ENCODE measurements around the gene ABHD4.

The ABHD4 gene

DNA sequence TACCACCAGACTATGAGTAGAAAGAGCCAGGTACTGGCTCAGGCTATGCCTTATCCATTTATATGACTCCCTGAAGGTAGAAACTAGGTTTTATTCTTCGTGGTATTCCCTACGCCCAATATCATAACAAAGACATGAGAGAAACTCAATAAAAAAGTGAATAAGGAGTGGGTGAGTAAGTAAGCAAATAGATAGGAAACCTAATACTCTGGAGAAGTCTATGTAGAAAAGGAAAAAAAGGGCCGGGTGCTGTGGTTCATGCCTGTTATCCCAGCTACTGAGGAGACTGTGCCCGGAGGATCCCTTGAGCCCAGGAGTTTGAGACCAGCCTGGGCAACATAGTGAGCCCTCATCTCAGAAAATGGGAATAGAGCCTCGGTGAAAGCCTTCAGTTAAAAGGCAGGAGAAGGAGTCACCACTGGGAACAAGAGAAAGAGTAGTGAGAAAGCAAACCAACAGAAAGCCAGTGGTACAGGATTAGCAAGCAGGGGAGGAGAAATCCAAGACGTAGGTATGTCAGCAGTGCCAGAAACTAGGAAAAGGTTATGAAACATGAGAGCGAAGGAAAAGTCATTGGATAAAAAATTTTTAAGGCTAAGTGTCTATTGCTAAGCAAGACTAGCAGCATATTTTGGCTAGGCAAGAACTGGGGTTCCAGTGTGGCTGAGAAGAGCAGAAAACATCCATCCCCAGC is 52.1 kb downstream of the ABHD4 start:
- peak; percentile 21 for DNase-seq (ENCODE audit: low read depth, low spot score)
- no peak overlapping the region for H3K4me3 ChIP-seq (ENCODE audit: low read depth, low read length)
- in situ Hi-C loops (cut with HindIII; ENCODE audit: low sequenced_read_pairs) = no loop called here
- no peak for TF ChIP-seq CTCF (IDR thresholded peaks at IDR 0.05; ENCODE audit: low read depth, low read length)

GRCh38 chr14:22650960-22651521 is 52.9 kb downstream of the ABHD4 start:
- in situ Hi-C loops (cut with HindIII; ENCODE audit: low sequenced_read_pairs) = no loop called here
- peak; percentile 55 for DNase-seq (ENCODE audit: low read depth, low spot score)

GRCh38 chr14:22651586-22651985 is 53.5 kb downstream of the ABHD4 start:
- no peak for DNase-seq (ENCODE audit: low read depth, low spot score)
- TF ChIP-seq CTCF (IDR thresholded peaks at IDR 0.05; ENCODE audit: low read depth, low read length) = no peak
- in situ Hi-C loops (cut with HindIII; ENCODE audit: low sequenced_read_pairs) = no loop called here
- H3K4me3 ChIP-seq (ENCODE audit: low read depth, low read length) = no peak overlapping the region

More at GRCh38 chr14:22650960-22651521, 52.9 kb downstream of the ABHD4 start:
- no peak overlapping the region for H3K4me3 ChIP-seq (ENCODE audit: low read depth, low read length)
- TF ChIP-seq CTCF (IDR thresholded peaks at IDR 0.05; ENCODE audit: low read depth, low read length) = no peak

GRCh38 chr14:22653012-22653621 is 55.0 kb downstream of the ABHD4 start:
- in situ Hi-C loops (cut with HindIII; ENCODE audit: low sequenced_read_pairs) = no loop called here
- DNase-seq (ENCODE audit: low read depth, low spot score) = peak; percentile 69
- H3K4me3 ChIP-seq (ENCODE audit: low read depth, low read length) = no peak overlapping the region
- peak; percentile 98 for TF ChIP-seq CTCF (IDR thresholded peaks at IDR 0.05; ENCODE audit: low read depth, low read length)

GRCh38 chr14:22656226-22656625 is 58.1 kb downstream of the ABHD4 start:
- in situ Hi-C loops (cut with HindIII; ENCODE audit: low sequenced_read_pairs) = no loop called here
- no peak for DNase-seq (ENCODE audit: low read depth, low spot score)
- TF ChIP-seq CTCF (IDR thresholded peaks at IDR 0.05; ENCODE audit: low read depth, low read length) = no peak
- H3K4me3 ChIP-seq (ENCODE audit: low read depth, low read length) = no peak overlapping the region

DNA sequence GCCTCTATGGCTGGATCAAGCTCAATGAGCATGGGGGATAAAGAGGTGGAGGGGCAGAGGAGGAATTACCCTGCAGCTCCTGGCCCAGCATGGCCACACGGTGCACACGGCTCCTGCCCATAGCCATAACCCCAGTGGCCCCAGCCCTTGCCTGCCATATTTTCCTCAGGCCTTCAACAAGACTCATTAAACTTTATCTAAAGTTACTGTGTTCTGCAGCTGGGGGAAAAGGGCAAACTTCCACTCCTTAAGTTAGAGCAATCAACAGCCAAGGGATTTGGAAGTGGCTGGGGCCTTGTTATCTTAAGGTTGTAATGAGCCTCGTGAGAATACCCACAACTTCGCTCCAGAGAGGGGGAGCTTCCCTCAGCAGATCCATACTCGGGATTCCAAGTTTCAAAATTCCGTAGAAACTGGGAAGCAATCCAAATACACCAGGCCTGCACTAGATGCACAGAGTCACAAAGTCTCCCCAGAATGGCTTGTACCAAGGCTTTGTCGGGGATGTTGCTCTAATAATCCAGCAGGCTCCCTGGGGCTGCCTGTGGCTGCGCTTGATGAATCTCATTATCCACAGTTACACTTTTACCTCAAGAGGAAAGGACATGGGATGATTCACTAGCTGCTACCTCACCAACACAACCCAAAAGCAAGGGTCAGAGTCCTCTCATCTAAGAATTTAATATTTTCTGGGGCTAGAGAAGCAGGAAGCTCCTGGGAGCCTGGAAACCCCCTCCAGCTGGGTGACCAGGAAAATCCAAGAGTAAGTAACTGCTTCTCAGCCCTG is 59.0 kb downstream of the ABHD4 start:
- no peak overlapping the region for H3K4me3 ChIP-seq (ENCODE audit: low read depth, low read length)
- peak; percentile 85 for DNase-seq (ENCODE audit: low read depth, low spot score)
- TF ChIP-seq CTCF (IDR thresholded peaks at IDR 0.05; ENCODE audit: low read depth, low read length) = no peak
- in situ Hi-C loops (cut with HindIII; ENCODE audit: low sequenced_read_pairs) = no loop called here

All from astrocyte of the spinal cord (primary cell).